Measurements from ENCODE around the gene CREB5.

Gene CREB5

GRCh38 chr7:28554802-28555471 is 142.6 kb downstream of the CREB5 start:
- DNase-seq: no peak

DNA sequence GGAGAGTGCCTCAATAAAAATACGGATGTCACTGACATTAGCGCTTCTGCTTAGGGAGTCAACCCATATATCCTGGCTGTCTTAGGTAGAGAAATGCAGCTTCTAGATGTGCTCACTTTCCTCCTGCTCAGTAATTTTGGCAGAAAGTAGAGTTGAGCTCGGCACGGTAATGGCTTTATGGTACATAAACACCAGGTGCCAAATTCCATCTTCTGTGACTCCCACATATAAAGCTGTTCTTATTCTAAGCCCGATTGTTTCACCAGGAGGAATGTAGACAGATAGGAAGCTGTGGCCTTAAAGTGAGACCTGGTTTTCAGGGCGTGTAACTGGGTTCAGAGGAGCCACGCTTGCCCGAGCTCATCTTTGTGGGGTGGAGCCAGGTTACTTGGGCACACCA is 143.7 kb downstream of the CREB5 start:
- DNase-seq: no peak

GRCh38 chr7:28556671-28557070 is 144.4 kb downstream of the CREB5 start:
- DNase-seq: no peak

GRCh38 chr7:28558236-28558635 is 145.9 kb downstream of the CREB5 start:
- no peak for DNase-seq

- DNase-seq: no peak
Measured at GRCh38 chr7:28560767-28561166, 148.4 kb downstream of the CREB5 start.

GRCh38 chr7:28564033-28564432 is 151.7 kb downstream of the CREB5 start:
- DNase-seq: no peak

DNA sequence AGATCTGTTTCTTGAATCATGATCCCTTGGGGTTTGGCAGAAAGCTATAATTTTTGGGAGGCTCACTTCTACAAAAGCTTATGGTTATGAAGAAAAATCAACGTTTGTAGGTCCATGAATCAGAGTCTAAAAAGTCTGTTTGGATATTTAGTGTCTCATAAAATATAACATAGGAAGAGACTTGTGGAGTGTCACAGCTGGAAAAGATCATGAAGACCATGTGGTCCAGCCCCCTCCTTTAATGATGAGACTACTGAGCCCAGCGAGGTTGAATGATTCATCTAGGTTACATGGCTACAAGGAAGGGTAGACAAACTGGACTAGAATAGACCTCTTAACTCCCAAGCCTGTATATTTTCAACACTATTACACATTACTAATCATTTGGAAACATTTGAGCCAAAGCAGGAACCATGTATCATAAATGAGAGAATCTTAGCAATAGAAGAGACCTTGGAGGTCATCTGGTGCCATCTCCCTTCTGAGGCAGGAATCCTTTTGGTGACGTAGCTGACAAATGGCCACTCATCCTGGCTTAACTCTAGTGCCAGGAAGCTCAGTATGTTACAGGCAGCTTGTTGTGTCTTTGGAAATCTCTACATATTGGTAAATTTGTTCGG is 152.5 kb downstream of the CREB5 start:
- no peak for DNase-seq

DNA sequence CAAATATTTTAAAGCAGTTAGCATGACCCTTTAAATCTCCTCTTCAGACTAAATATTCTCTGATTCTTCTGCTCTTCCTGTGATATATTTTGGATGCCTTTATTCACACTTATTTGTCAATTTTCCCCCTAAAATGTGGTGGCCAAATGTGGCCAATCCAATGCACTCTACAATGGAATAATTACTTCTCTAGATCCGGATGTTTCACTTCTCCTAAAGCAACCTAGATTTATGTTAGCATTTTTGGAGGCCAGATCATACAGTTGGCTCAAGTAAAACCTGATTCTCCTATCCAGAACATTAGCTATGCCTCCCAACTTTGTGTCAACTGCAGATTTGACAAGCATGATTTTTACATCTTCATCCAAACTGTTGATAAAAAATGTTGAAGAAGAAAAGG is 153.7 kb downstream of the CREB5 start:
- DNase-seq: no peak

- DNase-seq: no peak
Measured at GRCh38 chr7:28570113-28570969, 158.0 kb downstream of the CREB5 start.

DNA sequence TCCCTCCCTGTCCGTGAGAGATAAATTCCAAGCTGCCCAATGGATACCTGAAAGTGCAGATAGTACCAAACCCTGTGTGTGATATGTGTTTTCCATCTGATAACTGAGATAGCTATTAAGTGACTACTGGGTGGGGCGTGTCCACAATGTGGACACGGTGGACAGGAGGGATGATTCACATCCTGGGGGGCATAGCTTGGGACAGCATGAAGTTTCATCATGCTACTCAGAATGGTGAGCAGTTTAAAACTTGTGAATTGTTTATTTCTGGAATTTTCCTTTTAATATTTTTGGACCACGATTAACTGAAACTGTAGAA is 158.6 kb downstream of the CREB5 start:
- no peak for DNase-seq

DNA sequence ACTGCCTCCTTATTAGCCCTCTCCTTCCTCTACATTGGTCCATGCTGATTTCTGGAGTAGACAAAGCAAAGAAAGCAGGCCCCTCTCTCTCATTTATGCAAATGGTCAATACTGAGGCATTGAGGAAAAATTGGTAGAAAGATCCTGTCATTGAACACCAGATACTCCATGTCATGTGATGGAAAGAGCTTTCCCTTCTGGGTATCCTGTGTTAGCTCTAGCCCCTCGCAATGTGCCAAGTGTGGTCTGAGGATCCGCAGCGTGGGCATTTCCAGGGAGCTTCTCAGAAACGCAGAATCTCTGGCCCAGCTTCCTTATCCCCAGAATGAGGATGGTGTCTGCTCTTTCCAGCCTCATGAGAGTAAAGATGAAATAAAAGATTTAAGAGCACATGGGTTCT is 159.1 kb downstream of the CREB5 start:
- DNase-seq: no peak

DNA sequence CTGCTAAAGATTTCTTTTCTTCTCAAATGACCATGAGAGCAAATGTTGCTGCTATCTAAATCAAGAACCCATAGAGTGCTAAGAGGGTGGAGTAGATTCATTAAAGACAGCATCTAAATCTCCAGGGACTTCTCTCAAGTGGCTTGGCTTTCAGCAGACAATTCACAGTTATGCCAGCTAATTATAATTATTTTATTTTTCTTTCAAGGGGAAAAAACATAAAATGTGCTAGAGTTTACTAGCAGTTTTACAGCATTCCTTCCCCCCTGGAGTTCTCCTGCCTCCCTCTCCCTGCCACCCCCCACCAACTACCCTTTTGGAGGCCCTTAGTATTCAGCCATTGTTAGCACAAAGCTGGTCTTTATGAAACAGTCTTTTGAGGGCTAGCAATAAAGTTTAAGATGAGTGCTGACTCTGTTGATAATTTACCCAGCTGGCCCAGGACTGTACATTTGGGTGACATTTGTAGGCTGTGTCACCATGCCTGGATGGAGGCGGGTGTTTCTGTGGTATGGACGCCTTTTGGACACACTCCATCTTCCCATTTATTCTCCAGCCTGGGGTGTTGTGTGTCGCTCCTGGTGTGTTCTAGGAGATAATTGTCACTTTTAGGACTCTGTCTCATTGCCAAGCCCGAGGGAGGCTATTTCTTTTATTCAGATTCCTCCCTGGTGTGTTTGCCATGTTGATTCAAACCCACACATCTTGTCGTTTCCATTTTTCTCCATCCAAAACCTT is 160.2 kb downstream of the CREB5 start:
- no peak for DNase-seq

DNA sequence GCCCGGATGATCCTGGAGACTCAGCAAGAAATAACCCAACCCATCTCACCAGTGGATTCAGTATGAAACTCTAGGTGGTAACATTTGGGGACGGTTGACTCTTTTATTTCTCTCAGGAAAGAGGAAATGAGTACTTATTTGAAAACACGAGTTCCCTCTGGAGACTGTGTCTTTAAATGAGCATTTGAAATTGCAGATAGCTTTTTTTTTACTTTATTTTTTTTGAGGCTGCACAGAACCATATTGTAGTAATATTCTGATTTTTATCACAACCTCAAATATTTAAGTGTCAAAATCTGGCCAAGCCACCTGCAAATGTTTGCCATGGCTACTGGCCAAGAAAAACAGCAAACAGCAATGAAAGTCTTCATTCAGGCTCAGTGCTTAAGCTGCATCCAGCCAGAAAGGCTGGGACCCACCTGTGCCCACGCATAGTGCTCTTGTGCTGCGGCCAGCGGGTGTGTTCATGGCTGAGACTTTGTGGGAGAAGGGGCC is 160.8 kb downstream of the CREB5 start:
- no peak for DNase-seq

GRCh38 chr7:28573651-28574301 is 161.5 kb downstream of the CREB5 start:
- DNase-seq: no peak

DNA sequence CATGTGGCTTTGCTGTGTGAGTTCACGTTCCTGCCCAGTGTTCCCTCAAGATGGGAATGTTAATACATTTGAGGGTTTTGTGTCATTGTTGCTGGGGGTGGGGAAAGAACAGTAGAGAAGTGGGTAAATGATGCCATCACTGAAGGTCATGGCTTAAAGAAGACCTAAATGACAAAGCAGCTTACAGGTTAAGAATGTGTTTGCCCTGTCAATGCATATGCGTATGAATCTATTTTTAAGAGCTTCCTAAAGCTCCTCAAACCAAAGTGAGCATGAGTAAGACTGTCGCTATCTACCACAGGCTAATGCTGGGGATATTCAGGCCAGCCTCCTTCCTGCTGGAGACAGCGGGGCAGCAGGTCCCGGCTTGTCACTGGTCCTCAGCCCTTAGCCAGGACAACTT is 162.9 kb downstream of the CREB5 start:
- DNase-seq: no peak

GRCh38 chr7:28576656-28577055 is 164.3 kb downstream of the CREB5 start:
- no peak for DNase-seq

DNA sequence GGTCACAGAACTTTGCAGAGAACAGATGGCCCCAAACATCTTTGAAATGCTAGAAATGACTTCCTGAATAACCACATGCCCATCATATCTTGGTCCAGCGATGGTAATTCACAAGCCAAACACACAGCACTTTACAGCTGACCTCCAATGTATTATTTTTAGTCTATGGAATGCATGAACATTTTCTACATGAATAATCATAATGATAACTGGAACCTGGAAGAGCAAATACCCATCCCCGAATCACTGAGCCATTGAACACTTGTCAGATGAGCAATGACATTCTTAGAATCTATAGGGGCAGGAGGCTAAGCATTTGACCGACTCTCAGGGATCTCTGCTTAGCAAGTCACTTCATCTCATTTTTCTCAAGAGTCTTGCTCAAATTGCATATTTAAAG is 167.3 kb downstream of the CREB5 start:
- DNase-seq: no peak

GRCh38 chr7:28580665-28581064 is 168.3 kb downstream of the CREB5 start:
- no peak for DNase-seq

- DNase-seq: no peak
Measured at GRCh38 chr7:28581351-28581750, 169.0 kb downstream of the CREB5 start.

- no peak for DNase-seq
Measured at GRCh38 chr7:28582226-28582625, 169.9 kb downstream of the CREB5 start.

GRCh38 chr7:28584235-28584634 is 171.9 kb downstream of the CREB5 start:
- no peak for DNase-seq

DNA sequence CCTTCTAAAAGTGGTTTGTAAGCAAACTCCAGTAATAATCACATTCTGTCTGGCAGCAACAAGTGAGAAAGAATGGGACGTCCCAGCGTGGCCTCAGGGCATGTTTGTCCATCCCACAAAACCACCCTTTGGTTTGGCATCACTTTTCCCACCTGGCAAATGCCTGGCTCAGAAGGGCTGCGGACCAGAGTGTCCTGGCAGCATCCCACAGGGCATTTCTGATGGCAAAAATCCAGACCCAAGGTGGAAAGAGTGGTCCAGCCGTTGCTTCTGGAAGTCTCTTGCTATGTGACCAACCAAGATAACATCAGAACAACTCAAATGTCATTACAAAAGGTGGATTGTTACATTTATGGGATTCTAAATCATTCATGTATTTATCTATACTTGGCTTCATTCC is 174.4 kb downstream of the CREB5 start:
- DNase-seq: no peak

DNA sequence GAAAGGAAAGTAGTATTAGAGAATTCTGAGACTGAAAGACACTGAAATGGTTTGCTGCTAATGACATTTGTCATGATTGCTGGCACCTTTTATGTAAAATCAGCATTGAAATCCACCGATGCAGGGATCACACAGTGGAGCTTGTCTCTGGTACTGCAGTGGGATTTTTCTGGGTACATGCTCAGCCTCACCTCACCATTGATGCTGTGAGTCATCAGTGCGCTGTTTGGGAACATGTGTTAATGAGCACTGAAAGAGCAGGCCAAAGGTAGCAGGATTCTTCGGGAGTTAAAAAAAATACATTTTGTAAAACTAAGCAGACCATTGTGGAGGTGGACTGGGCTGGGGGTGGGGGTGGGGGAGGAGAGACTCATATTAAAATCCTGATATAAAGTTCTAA is 174.9 kb downstream of the CREB5 start:
- no peak for DNase-seq

Data from GF-D8 (cell line).